Heart right ventricle (tissue), 16 donors: ENCODE measurements around the gene ATF7. TPM values are rescaled to one million over a fixed set of nuclear protein-coding genes. Genes with fewer than 3 reads are reported as not detected.
"Not testable (repeated sequence)": the region's sequence is repeated elsewhere in the genome, so short reads cannot be mapped to it uniquely, and the experiment has no call there.

ENCODE experiments used
- ATAC-seq, 8 donors: fragments of 200-7000 bp; cut with Tn5 transposase; one replicate each; pipeline ENCODE4 v1.9.1; 2020; ENCODE audit warnings: mild to moderate bottlenecking in 8 of 8, moderate library complexity in 8 of 8, moderate number of reproducible peaks in 1 of 8
- DNase-seq, 2 donors: peaks; one replicate each; pipeline ENCODE4 v3.0.0-alpha.2; 2020
- H3K27ac ChIP-seq, 10 donors: fragments of 200-600 bp; sonication (generic) in 2 of 10; one replicate each; pipeline versions ENCODE4 v1.5.0 to v1.8.0; 2020 to 2022; ENCODE audit warnings: mild to moderate bottlenecking in 3 of 10
- H3K27me3 ChIP-seq, 7 donors: fragments of 200-600 bp; one replicate each; pipeline ENCODE4 v1.8.0; 2021 to 2022; ENCODE audit warnings: mild to moderate bottlenecking in 2 of 7
- H3K36me3 ChIP-seq, 9 donors: fragments of 200-600 bp; sonication (generic) in 1 of 9; one replicate each; pipeline versions ENCODE4 v1.5.0 to v1.8.0; 2020 to 2022; ENCODE audit warnings: mild to moderate bottlenecking in 2 of 9
- H3K4me1 ChIP-seq, 9 donors: fragments of 200-600 bp; sonication (generic) in 1 of 9; one replicate each; pipeline versions ENCODE4 v1.5.0 to v1.8.0; 2020 to 2022; ENCODE audit warnings: mild to moderate bottlenecking in 4 of 9
- H3K4me3 ChIP-seq, 10 donors: fragments of 200-600 bp; sonication (generic) in 2 of 10; one replicate each; pipeline versions ENCODE4 v1.5.0 to v1.8.0; 2020 to 2022; ENCODE audit warnings: mild to moderate bottlenecking in 7 of 10, moderate library complexity in 2 of 10
- H3K9me3 ChIP-seq, 11 donors: fragments of 200-600 bp in 10 of 11; sonication (generic) in 2 of 11; one replicate each; pipeline versions ENCODE4 v1.5.0 to v1.8.0; 2013 to 2022; ENCODE audit warnings: mild to moderate bottlenecking in 2 of 11, control low read depth in 1 of 11, moderate library complexity in 1 of 11
- CTCF ChIP-seq, 9 donors: fragments of 200-600 bp; sonication (generic) in 2 of 9; IDR thresholded peaks; one replicate each; pipeline versions ENCODE4 v1.5.0 to v1.8.0; 2021 to 2022; ENCODE audit warnings: antibody characterized with exemption in 9 of 9, mild to moderate bottlenecking in 5 of 9, moderate library complexity in 1 of 9
- WGBS, 2 donors: extraction: QIAGEN DNeasy Blood & Tissue Kit; methylation state at CpG; one replicate each; pipeline ENCODE4 v1.1.7; 2013; ENCODE audit warnings: inconsistent platforms in 1 of 2; 5-methylcytosine and 5-hydroxymethylcytosine counted together
- intact Hi-C, 10 donors: fragments of 100-400 bp; cut with DNase I; formaldehyde crosslinking; loops; one replicate each; pipeline versions ENCODE4 v1.11.1 to v1.14.2; 2022
- polyA plus RNA-seq, 2 donors: library from polyadenylated mRNA; stranded (reverse); fragments of 200-250 nt; gene quantifications; one replicate each; pipeline ENCODE4 v1.2.3, GENCODE V29; 2013
- total RNA-seq, 10 donors: library from RNA; stranded (reverse); fragmentation: NEBNext Ultra II Directional in 3 of 10; extraction: Animal tissue kit (Norgen Biotek cat#: 25700) in 3 of 10; gene quantifications; one replicate each; pipeline versions ENCODE4 v1.2.1 to v1.2.4, GENCODE V29; 2021 to 2023
- donor health status: Arrhythmogenic right ventricular cardiomyopathy.
- donor health status: ischemic (EF 13 %, LVEDD 7.1; RV severe dilation, severe dysfunction).
- donor health status: healthy with polysubstance abuse.
- donor health status: DM: no; HTN: yes; CAD: no.
- donor health status: DM: no; HTN: no; CAD: no.
- donor health status: ischemic (EF 25% LVEDD 6.9; RV normal size, moderate dysfunction).
- donor health status: ischemic (EF 25% LVEDD 5.7; RV mildly dilated, moderate dysfunction).
- donor health status: healthy.
- donor health status: DM: yes; HTN: yes; CAD: no.
- donor health status: Ischemic cardiomyopathy.
- donor health status: ischemic (EF 35%, LVEDD 5.7; RV mildly dilated, moderate dysfunction).
- donor health status: nonischemic (EF 11% LVEDD 7.7; RV severe dilation, severe dysfunction).
- donor health status: DM: yes; HTN: yes; CAD: no.
- donor health status: PGD.
- donor health status: ischemic (EF 29% LVEDD 5.4; RV normal size, mild dysfunction).
- donor health status: nonischemic (EF 23%, LVEDD 6.1; RV moderate dilation, normal function).

The ATF7 gene
- total and polyA plus RNA-seq, 12 donors: 12.6 to 47.8 (median 33.7) TPM

- DNase-seq (no peak), ATAC-seq (peak in 3 of 8 donors; percentile 49 to 54 (median 52))
- intact Hi-C loops: no loop called here
- Histone ChIP-seq H3K9me3 (no peaks in the 10 kb centered on the region), H3K27me3 (no peaks in the 10 kb centered on the region), H3K4me3 (no peak overlapping the region), H3K4me1 (peaks cover 0 to 12% (median 10%) of the 10 kb centered on the region in 9 donors), H3K27ac (peak overlapping the region in 2 of 10 donors; percentile 27 to 35), H3K36me3 (no peaks in the 10 kb centered on the region)
- TF ChIP-seq CTCF (IDR thresholded peaks at IDR 0.05): no peak
- WGBS, 2 donors: 75 to 79% methylated on average over 2 of the region's 2 CpGs
Measured at GRCh38 chr12:53653595-53653994, 27.4 kb upstream of the ATF7 start.

- DNase-seq (no peak), ATAC-seq (no peak)
- Histone ChIP-seq H3K4me3 (no peak overlapping the region), H3K9me3 (no peaks in the 10 kb centered on the region), H3K27me3 (no peaks in the 10 kb centered on the region), H3K27ac (no peak overlapping the region), H3K4me1 (no peaks in the 10 kb centered on the region), H3K36me3 (no peaks in the 10 kb centered on the region)
- intact Hi-C loops: no loop called here
- WGBS, 2 donors: 77 to 84% methylated on average over 1 of the region's 1 CpG
- no peak for TF ChIP-seq CTCF (IDR thresholded peaks at IDR 0.05)
Measured at GRCh38 chr12:53652366-53652765, 26.2 kb upstream of the ATF7 start.

GRCh38 chr12:53651737-53652136 is 25.6 kb upstream of the ATF7 start:
- Histone ChIP-seq H3K36me3 (no peaks in the 10 kb centered on the region), H3K4me1 (no peaks in the 10 kb centered on the region), H3K9me3 (no peaks in the 10 kb centered on the region), H3K27ac (no peak overlapping the region), H3K4me3 (no peak overlapping the region), H3K27me3 (no peaks in the 10 kb centered on the region)
- TF ChIP-seq CTCF (IDR thresholded peaks at IDR 0.05): no peak
- ATAC-seq: no peak
- intact Hi-C loops: no loop called here
- 69 to 75% methylated on average over 1 of the region's 1 CpG for WGBS, 2 donors
- DNase-seq: no peak

DNA sequence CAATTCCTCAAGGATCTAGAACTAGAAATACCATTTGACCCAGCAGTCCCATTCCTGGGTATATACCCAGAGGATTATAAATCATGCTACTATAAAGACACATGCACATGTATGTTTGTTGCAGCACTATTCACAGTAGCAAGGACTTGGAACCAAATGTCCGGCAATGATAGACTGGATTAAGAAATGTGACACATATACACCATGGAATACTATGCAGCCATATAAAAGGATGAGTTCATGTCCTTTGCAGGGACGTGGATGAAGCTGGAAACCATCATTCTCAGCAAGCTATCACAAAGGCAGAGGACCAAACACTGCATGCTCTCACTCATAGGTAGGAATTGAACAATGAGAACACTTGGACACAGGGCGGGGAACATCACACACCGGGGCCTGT is 20.1 kb upstream of the ATF7 start:
- not testable (repeated sequence) for DNase-seq
- WGBS, 2 donors: 88 to 90% methylated on average over 4 of the region's 4 CpGs

GRCh38 chr12:53645165-53645564 is 19.0 kb upstream of the ATF7 start:
- Histone ChIP-seq H3K27ac (no peak overlapping the region), H3K27me3 (no peaks in the 10 kb centered on the region), H3K4me3 (no peak overlapping the region), H3K9me3 (no peaks in the 10 kb centered on the region), H3K4me1 (no peaks in the 10 kb centered on the region), H3K36me3 (no peaks in the 10 kb centered on the region)
- no peak for DNase-seq
- no peak for TF ChIP-seq CTCF (IDR thresholded peaks at IDR 0.05)
- intact Hi-C loops: no loop called here
- WGBS, 2 donors: 73 to 86% methylated on average over 3 of the region's 3 CpGs
- ATAC-seq: no peak

More for the DNA sequence above, 20.1 kb upstream of the ATF7 start:
- intact Hi-C loops, H3K27ac ChIP-seq, ATAC-seq, H3K4me3 ChIP-seq, H3K36me3 ChIP-seq, H3K9me3 ChIP-seq, H3K27me3 ChIP-seq, H3K4me1 ChIP-seq: not testable (repeated sequence)
